GM12865 (cell line): ENCODE data around the gene CFAP119.

Experiments used
- DNase-seq: peaks from one replicate; pipeline ENCODE4 v3.0.0; 2010; ENCODE audit warnings: low read depth
- H3K4me3 ChIP-seq: 2 replicates; pipeline ENCODE4 v1.5.1; 2011; ENCODE audit warnings: mild to moderate bottlenecking, low read depth, low read length, control low read depth
- TF ChIP-seq, protein P1 (sequence below): IDR thresholded peaks from 2 replicates; pipeline ENCODE4 v1.5.1; 2011; ENCODE audit warnings: low read length, control low read depth, low read depth, inconsistent platforms; ENCODE audit not compliant: insufficient read depth; ENCODE audit errors: missing control alignments

CFAP119 gene

DNA sequence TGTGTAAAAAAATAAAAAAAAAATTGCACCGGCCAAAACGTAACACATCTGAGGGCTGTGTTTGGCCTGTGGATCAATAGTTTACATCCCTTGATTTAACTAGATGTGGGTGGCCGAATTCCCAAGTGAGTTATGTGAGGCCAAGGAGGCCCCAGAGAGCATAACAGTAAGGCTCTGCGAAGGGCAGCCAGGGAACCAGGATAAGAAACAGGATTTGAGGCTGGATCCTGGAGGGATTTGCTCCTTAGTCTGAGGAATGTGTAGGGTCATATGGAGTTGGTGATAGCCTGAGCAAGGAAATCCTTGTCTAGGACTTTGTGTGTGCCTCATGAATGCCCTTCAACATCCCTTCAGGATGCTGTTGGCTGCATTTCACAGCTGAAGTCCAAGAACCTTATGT, 11.7 kb downstream of the CFAP119 start:
- DNase-seq, result no peak
- TF ChIP-seq, protein P1, sequence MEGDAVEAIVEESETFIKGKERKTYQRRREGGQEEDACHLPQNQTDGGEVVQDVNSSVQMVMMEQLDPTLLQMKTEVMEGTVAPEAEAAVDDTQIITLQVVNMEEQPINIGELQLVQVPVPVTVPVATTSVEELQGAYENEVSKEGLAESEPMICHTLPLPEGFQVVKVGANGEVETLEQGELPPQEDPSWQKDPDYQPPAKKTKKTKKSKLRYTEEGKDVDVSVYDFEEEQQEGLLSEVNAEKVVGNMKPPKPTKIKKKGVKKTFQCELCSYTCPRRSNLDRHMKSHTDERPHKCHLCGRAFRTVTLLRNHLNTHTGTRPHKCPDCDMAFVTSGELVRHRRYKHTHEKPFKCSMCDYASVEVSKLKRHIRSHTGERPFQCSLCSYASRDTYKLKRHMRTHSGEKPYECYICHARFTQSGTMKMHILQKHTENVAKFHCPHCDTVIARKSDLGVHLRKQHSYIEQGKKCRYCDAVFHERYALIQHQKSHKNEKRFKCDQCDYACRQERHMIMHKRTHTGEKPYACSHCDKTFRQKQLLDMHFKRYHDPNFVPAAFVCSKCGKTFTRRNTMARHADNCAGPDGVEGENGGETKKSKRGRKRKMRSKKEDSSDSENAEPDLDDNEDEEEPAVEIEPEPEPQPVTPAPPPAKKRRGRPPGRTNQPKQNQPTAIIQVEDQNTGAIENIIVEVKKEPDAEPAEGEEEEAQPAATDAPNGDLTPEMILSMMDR, result no peak
- H3K4me3 ChIP-seq, result no peak overlapping the region

DNA sequence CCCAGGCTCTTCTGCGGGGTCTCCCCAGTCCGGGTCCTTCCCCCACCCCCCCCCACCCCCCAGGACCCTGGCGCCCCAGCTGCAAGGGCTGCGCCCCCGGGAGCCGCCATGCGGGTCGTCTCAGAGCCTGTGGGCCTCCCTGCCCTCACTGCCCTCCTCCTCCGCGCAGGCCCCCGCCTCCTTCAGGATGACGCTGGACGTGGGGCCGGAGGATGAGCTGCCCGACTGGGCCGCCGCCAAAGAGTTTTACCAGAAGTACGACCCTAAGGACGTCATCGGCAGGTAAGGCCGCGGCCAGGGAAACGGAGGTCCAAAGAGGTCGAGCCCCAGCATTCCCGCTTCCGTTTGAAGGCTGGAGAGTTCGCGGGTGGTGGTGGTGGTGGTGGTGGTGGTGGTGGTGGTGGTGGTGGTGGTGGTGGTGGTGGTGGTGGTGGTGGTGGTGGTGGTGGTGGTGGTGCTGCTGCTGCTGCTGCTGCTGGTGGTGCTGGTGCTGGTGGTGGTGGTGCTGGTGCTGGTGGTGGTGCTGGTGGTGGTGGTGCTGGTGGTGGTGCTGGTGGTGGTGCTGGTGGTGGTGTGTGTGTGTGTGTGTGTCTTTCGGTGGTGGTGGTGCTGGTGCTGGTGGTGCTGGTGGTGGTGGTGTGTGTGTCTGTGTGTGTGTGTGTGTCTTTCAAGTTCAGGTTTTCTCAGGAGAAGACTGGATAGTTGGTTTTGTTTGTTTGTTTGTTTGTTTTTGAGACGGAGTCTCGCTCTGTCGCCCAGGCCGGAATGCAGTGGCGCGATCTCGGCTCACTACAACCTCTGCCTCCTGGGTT, 13.0 kb downstream of the CFAP119 start:
- DNase-seq, result peak; percentile 65
- TF ChIP-seq, protein P1, result no peak
- peak overlapping the region; percentile 87 for H3K4me3 ChIP-seq

DNA sequence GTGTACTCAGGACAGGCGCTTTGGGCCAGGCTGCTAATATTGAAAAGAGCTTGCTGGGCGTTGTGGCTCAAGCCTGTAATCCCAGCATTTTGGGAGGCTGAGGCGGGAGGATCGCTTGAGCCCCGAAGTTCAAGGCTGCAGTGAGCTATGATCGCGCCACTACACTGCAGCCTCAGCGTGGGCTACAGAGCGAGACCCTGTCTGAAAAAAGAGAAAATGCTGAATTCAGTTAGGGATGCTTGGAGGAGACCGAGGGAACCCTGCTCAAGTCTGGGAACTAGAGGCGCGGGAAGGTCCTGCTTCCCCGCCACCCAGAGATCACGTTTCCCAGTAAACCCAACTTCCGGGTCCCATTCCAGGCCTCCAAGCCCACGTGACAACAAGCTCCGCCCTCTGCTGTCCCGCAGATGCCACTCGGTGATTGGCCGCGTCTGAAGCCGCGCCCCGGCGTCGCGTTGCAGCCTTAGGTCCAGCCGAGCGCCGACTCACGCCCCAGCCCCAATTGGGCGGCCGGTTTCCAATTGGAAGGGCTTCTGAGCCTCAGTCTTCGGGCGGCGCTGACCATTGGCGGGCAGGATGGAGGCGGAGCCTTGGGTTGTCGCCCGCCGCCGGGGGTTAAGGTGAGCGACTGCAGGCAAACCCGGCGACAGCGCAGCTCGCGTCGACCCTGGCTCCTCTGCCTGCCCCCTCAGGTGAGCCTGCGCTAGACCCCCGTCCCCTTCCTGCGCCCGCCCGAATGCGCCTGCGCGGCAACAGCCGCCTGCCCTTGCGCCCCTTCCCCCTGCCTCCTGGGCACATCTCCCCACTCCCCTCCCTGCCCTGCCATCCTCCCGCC, 13.8 kb downstream of the CFAP119 start, which contains the start of gene PHKG2:
Gene PHKG2, plus strand, starts transcription at position 627 of the 835 bp plus-strand sequence. CDS start 396 bp downstream, outside the sequence.
- peak; percentile 99 for DNase-seq

DNA sequence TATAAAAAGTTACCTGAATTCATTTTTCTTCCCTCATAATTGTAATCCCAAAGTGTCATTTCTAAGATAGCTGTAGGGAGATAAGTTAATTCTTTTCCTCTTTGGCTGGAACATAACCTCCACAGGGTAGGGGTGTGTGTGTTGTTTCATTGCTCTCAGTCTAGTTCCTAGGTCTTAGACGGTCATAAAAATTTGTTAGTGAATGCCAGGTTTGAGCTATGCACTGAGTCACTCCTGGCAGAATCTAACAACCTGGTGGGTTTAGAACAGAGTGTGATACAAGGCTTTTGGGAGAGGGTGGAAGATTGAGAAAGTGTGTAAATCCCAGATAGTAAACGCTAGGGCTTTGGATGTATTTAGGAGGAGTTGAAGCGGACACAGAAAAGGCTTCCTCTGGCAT, 14.5 kb downstream of the CFAP119 start:
- TF ChIP-seq, protein P1, result no peak
- no peak for DNase-seq
- H3K4me3 ChIP-seq, result no peak overlapping the region; the same call in 1 of the 2 replicates

More for the DNA sequence above, 13.8 kb downstream of the CFAP119 start, which contains the start of gene PHKG2:
- TF ChIP-seq, protein P1, result no peak
- peak within 1 kb of the TSS; percentile 87 for H3K4me3 ChIP-seq

DNA sequence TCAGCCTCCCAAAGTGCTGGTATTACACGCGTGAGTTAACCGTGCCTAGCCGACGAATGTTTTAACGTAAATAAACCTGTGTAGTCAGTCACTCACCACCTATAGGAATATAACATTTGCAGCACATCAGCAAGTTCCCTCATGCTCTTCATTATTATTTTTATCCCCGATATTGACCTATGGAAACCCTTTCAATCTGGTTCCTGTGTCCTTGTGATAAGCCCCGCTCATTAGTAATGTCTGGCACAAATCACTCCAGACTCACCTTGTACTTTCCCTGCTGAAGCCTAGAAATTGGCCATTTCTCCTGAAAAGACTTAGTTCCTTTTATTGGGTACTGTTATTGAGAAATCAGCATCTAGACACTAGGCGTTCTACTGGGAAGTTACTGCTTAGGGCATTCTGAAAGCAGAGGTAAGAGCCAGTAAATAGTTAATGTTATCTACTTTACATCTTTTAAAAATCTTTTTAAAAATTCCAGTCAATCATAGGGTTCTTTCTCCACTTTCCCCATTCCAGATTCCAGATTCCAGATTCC, 15.2 kb downstream of the CFAP119 start:
- no peak for DNase-seq
- TF ChIP-seq, protein P1, result no peak

DNA sequence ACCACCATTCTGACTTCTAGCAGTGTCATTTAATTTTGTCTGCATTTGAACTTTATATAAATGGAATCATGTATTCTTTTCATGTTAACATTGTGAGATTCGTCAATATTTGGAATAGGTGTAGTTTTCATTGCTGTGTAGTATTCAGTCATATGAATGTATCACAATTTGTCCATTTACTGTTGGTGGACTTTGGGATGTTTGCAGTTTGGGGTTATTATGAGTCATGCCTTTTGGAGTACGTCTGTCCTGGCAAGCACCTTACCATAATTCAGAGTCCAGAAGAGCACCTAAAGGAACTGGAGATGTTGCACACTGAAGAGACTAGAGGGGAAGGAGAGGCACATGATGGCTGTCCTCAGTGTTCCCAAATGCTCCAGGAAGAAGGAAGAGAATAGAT, 16.8 kb downstream of the CFAP119 start:
- TF ChIP-seq, protein P1, result no peak
- no peak overlapping the region for H3K4me3 ChIP-seq
- DNase-seq, result no peak

More for the DNA sequence above, 15.2 kb downstream of the CFAP119 start:
- H3K4me3 ChIP-seq, result no peak overlapping the region
